Measurements from ENCODE around the gene PTPN3. TPM values are rescaled to one million over a fixed set of nuclear protein-coding genes. Genes with fewer than 3 reads are reported as not detected.
"Not testable (repeated sequence)": the region's sequence is repeated elsewhere in the genome, so short reads cannot be mapped to it uniquely, and the experiment has no call there.

PTPN3 gene
- total RNA-seq, 1 donor from 2014 or later = 6.8 TPM

- Mint-ChIP-seq H3K27me3 (ENCODE audit: low read depth) (no peaks in the 10 kb centered on the region), H3K4me3 (no peak overlapping the region), H3K4me1 (peaks cover 11% of the 10 kb centered on the region), H3K9me3 (no peaks in the 10 kb centered on the region), H3K36me3 (no peaks in the 10 kb centered on the region), H3K27ac (no peak overlapping the region)
- DNase-seq (ENCODE audit: low spot score in 2 of 2, unreplicated experiment in 2 of 2) = no peak
- TF ChIP-seq CTCF (IDR thresholded peaks at IDR 0.05; ENCODE audit: unreplicated experiment) = no peak
Measured at GRCh38 chr9:109518621-109519335, 20.7 kb upstream of the PTPN3 start.

- DNase-seq (ENCODE audit: low spot score in 2 of 2, unreplicated experiment in 2 of 2) = no peak
- Mint-ChIP-seq H3K36me3 (no peaks in the 10 kb centered on the region), H3K4me3 (no peak overlapping the region), H3K27ac (no peak overlapping the region), H3K27me3 (ENCODE audit: low read depth) (no peaks in the 10 kb centered on the region), H3K4me1 (peaks cover 4% of the 10 kb centered on the region), H3K9me3 (no peaks in the 10 kb centered on the region)
- TF ChIP-seq CTCF (IDR thresholded peaks at IDR 0.05; ENCODE audit: unreplicated experiment) = no peak
Measured at GRCh38 chr9:109517901-109518377, 19.8 kb upstream of the PTPN3 start.

DNA sequence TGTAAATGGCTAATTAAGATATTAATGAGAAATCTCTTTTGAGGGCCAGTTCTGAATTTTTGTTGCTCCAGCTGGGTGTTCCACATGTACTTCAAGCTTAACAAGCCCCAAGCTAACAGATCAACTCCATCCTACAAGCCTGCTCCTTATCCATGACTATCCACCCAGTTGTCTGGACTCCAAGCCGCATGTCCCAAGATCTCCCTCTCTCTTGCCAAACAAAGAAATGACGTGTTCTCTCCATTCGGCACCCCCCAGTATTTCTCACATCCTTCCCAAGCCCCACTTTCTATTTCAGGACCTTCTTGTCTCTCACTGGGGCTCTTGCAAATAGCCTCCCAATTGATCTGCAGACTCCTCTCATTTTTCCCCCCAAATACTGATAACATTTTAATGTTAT lies 15.8 kb upstream of the PTPN3 start:
- no peak overlapping the region for H3K27ac Mint-ChIP-seq
- H3K36me3 Mint-ChIP-seq = no peaks in the 10 kb centered on the region
- no peak for DNase-seq (ENCODE audit: low spot score in 2 of 2, unreplicated experiment in 2 of 2)
- no peaks in the 10 kb centered on the region for H3K27me3 Mint-ChIP-seq (ENCODE audit: low read depth)
- no peak for TF ChIP-seq CTCF (IDR thresholded peaks at IDR 0.05; ENCODE audit: unreplicated experiment)
- H3K4me1 Mint-ChIP-seq = no peaks in the 10 kb centered on the region
- no peak overlapping the region for H3K4me3 Mint-ChIP-seq
- H3K9me3 Mint-ChIP-seq = no peaks in the 10 kb centered on the region

- Mint-ChIP-seq H3K9me3 (no peaks in the 10 kb centered on the region), H3K36me3 (no peaks in the 10 kb centered on the region), H3K27ac (no peak overlapping the region)
Measured at GRCh38 chr9:109512170-109512756, 14.2 kb upstream of the PTPN3 start.

DNA sequence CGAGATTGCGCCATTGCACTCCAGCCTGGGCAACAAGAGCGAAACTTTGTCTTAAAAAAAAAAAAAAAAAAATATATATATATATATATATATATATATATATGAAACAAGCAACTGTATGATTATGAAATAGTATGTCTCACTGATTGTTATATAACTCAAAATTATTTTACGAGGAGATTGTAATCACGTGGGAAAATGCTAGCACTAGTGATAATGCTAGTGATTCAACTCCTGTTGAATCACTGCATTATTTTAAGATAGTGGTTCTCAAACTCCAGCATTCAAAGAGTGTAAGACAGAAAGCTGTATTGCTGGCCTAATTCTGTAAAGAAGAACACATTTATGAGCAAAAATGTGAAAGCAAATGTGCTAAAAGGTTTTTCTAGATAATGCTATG lies 12.4 kb upstream of the PTPN3 start:
- Mint-ChIP-seq H3K9me3 (no peaks in the 10 kb centered on the region), H3K27me3 (ENCODE audit: low read depth) (peaks cover 19% of the 10 kb centered on the region), H3K4me1 (no peaks in the 10 kb centered on the region), H3K27ac (no peak overlapping the region), H3K36me3 (no peaks in the 10 kb centered on the region), H3K4me3 (no peak overlapping the region)
- TF ChIP-seq CTCF (IDR thresholded peaks at IDR 0.05; ENCODE audit: unreplicated experiment) = no peak
- DNase-seq (ENCODE audit: low spot score in 2 of 2, unreplicated experiment in 2 of 2) = no peak

More at GRCh38 chr9:109512170-109512756, 14.2 kb upstream of the PTPN3 start:
- Mint-ChIP-seq H3K4me1 (no peaks in the 10 kb centered on the region), H3K27me3 (ENCODE audit: low read depth) (peaks cover 6% of the 10 kb centered on the region), H3K4me3 (no peak overlapping the region)
- TF ChIP-seq CTCF (IDR thresholded peaks at IDR 0.05; ENCODE audit: unreplicated experiment) = no peak
- no peak for DNase-seq (ENCODE audit: low spot score in 2 of 2, unreplicated experiment in 2 of 2)

- H3K27me3 Mint-ChIP-seq (ENCODE audit: low read depth) = peaks cover 23% of the 10 kb centered on the region
- not testable (repeated sequence) for H3K4me3 Mint-ChIP-seq; H3K36me3 Mint-ChIP-seq; H3K27ac Mint-ChIP-seq; DNase-seq (ENCODE audit: low spot score in 2 of 2, unreplicated experiment in 2 of 2); H3K4me1 Mint-ChIP-seq; H3K9me3 Mint-ChIP-seq
Measured at GRCh38 chr9:109510042-109510441, 11.9 kb upstream of the PTPN3 start.

All from mesothelial cell of epicardium (in vitro differentiated cells).